K562 (cell line): ENCODE data around the gene CDKN2D. TPM values are rescaled to one million over a fixed set of nuclear protein-coding genes. Genes with fewer than 3 reads are reported as not detected.
A peak's percentile ranks its signal among the peaks of the same experiment; 100 is the strongest.

Source experiments
- ATAC-seq: fragments of 200-7000 bp; cut with Tn5 transposase; 3 replicates; pipeline ENCODE4 v1.9.1; 2020; ENCODE audit warnings: moderate library complexity
- BruUV-seq: library from RNA; stranded (reverse); fragments of 400-500 nt; replicated peaks from 2 replicates; lab custom pipeline; 2021; lab: Mats Ljungman, UMichigan
- CTCF ChIA-PET: fragments of 300-600 bp; formaldehyde crosslinking; extraction: SDS; loops from one replicate; lab custom pipeline; 2021; ENCODE audit warnings: low intra/inter-chr PET ratio; lab: Yijun Ruan, JAX
- POLR2A ChIA-PET: fragments of 300-600, 350-650 bp; sonication (Branson Sonifier 250); formaldehyde crosslinking; extraction: SDS; loops from one replicate; lab custom pipeline; 2021; ENCODE audit warnings: antibody characterized with exemption, inconsistent platforms; lab: Yijun Ruan, JAX
- DNase-seq, 4 experiments: peaks; one replicate each; pipeline versions ENCODE4 v3.0.0 to v3.0.0-alpha.2; 2011 to 2018; ENCODE audit warnings: low spot score in 3 of 4, mixed read lengths in 3 of 4; ENCODE audit errors: extremely low read depth in 1 of 4
- FAIRE-seq: peaks from 2 replicates; lab custom pipeline; 2011; peaks lifted over from hg19 to GRCh38; lab: Jason Lieb, UNC
- H2AFZ ChIP-seq: 2 replicates; pipeline ENCODE4 v1.6.0; 2011; ENCODE audit warnings: low read depth, low read length, control low read depth, inconsistent platforms
- H3K27ac ChIP-seq: fragments of 200-600 bp; 3 replicates; pipeline ENCODE4 v1.8.0; 2011; ENCODE audit warnings: low read depth, mild to moderate bottlenecking, control low read depth, inconsistent platforms, low read length, moderate library complexity, mixed read lengths; ENCODE audit errors: extremely low read depth
- H3K27me3 ChIP-seq, 2 experiments: fragments of 300-600 bp in 1 of 2; 2 replicates in 1 of 2; 3 replicates in 1 of 2; pipeline versions ENCODE4 v1.6.0 to v1.8.0; 2011; ENCODE audit warnings: inconsistent platforms in 2 of 2, low read length in 2 of 2, mild to moderate bottlenecking in 1 of 2, mixed read lengths in 1 of 2, moderate library complexity in 1 of 2; ENCODE audit not compliant: control insufficient read depth in 2 of 2, insufficient read depth in 2 of 2
- H3K36me3 ChIP-seq: fragments of 300-600 bp; 3 replicates; pipeline ENCODE4 v1.8.0; 2011; ENCODE audit warnings: mild to moderate bottlenecking, low read length, inconsistent platforms; ENCODE audit not compliant: control insufficient read depth, insufficient read depth
- H3K4me1 ChIP-seq, 2 experiments: fragments of 200-600 bp in 1 of 2; replicated peaks in 1 of 2; 2 replicates in 1 of 2; 3 replicates in 1 of 2; pipeline versions ENCODE4 v1.5.1 to v1.8.0; 2011; ENCODE audit warnings: inconsistent platforms in 2 of 2, low read length in 2 of 2, mild to moderate bottlenecking in 1 of 2, mixed read lengths in 1 of 2, moderate library complexity in 1 of 2; ENCODE audit not compliant: control insufficient read depth in 2 of 2, insufficient read depth in 2 of 2
- H3K4me2 ChIP-seq: 2 replicates; pipeline ENCODE4 v1.6.1; 2011; ENCODE audit warnings: low read length, control low read depth, inconsistent platforms, mixed read lengths; ENCODE audit not compliant: insufficient read depth
- H3K4me3 ChIP-seq: fragments of 200-600 bp; sonication (generic), shearing (Covaris generic); 2 replicates; pipeline ENCODE4 v1.5.1; 2016; ENCODE audit warnings: control low read depth, inconsistent platforms
- H3K79me2 ChIP-seq: fragments of 200-600 bp; 3 replicates; pipeline ENCODE4 v1.8.0; 2011; ENCODE audit warnings: low read length, inconsistent platforms; ENCODE audit not compliant: control insufficient read depth, insufficient read depth
- H3K9ac ChIP-seq, 2 experiments: 2 replicates each; pipeline versions ENCODE4 v1.6.0 to v1.6.1; 2011; ENCODE audit warnings: low read depth in 2 of 2, low read length in 2 of 2, control low read depth in 1 of 2, inconsistent platforms in 1 of 2, mild to moderate bottlenecking in 1 of 2, mixed read lengths in 1 of 2; ENCODE audit not compliant: insufficient read depth in 1 of 2
- H3K9me1 ChIP-seq: one replicate; pipeline ENCODE4 v1.6.0; 2011; ENCODE audit warnings: inconsistent platforms, mild to moderate bottlenecking, low read length, moderate library complexity; ENCODE audit not compliant: control insufficient read depth, insufficient read depth
- H3K9me3 ChIP-seq: replicated peaks from 2 replicates; pipeline ENCODE4 v1.5.1; 2011; ENCODE audit warnings: low read depth, low read length, inconsistent platforms; ENCODE audit not compliant: control insufficient read depth, insufficient read depth
- H4K20me1 ChIP-seq: replicated peaks from 2 replicates; pipeline ENCODE4 v1.6.1; 2011; ENCODE audit warnings: low read length, inconsistent platforms, mixed read lengths; ENCODE audit not compliant: control insufficient read depth, insufficient read depth
- ARID2 ChIP-seq: fragments of 450-650 bp; IDR thresholded peaks from 2 replicates; pipeline ENCODE4 v1.6.1; 2017; ENCODE audit warnings: antibody characterized with exemption, mild to moderate bottlenecking
- BCLAF1 ChIP-seq, 2 experiments: fragments of 450-650 bp in 1 of 2; IDR thresholded peaks; 2 replicates each; pipeline ENCODE4 v1.6.1; 2011 to 2017; ENCODE audit warnings: low read depth in 2 of 2, antibody characterized with exemption in 1 of 2, borderline replicate concordance in 1 of 2, low read length in 1 of 2, mild to moderate bottlenecking in 1 of 2, mixed read lengths in 1 of 2; ENCODE audit not compliant: control insufficient read depth in 1 of 2
- BRD9 ChIP-seq: fragments of 450-650 bp; IDR thresholded peaks from 2 replicates; pipeline ENCODE4 v1.6.1; 2018; ENCODE audit warnings: low read depth; ENCODE audit not compliant: partially characterized antibody
- FOXK1 ChIP-seq: sonication (generic); formaldehyde crosslinking; IDR thresholded peaks from 2 replicates; pipeline ENCODE4 v1.8.0; 2022; ENCODE audit warnings: missing genetic modification reagents, mild to moderate bottlenecking, borderline replicate concordance
- PTRF ChIP-seq: fragments of 450-650 bp; IDR thresholded peaks from 2 replicates; pipeline ENCODE4 v1.6.1; 2016; ENCODE audit warnings: mild to moderate bottlenecking, missing genetic modification characterization, missing compliant biosample characterization
- RBM25 ChIP-seq: fragments of 200-400 bp; formaldehyde crosslinking; IDR thresholded peaks from 2 replicates; pipeline ENCODE4 v1.6.1; 2018; ENCODE audit warnings: low read length, low read depth, moderate library complexity; ENCODE audit not compliant: severe bottlenecking
- TRIM28 ChIP-seq: fragments of 450-650 bp; IDR thresholded peaks from 2 replicates; pipeline ENCODE4 v1.6.1; 2017
- ZBTB1 ChIP-seq: sonication (generic); formaldehyde crosslinking; IDR thresholded peaks from 2 replicates; pipeline ENCODE4 v1.8.1; 2023; ENCODE audit warnings: missing genetic modification reagents, low read depth, mild to moderate bottlenecking, borderline replicate concordance
- ZBTB26 ChIP-seq: fragments of 450-650 bp; formaldehyde crosslinking; IDR thresholded peaks from 2 replicates; pipeline ENCODE4 v1.4.0; 2022; ENCODE audit warnings: missing genetic modification characterization
- ZBTB34 ChIP-seq: fragments of 250-450 bp; sonication (Bioruptor Pico); IDR thresholded peaks from 2 replicates; pipeline ENCODE4 v1.8.0; 2021; ENCODE audit warnings: mild to moderate bottlenecking, moderate library complexity
- ZNF12 ChIP-seq: sonication (generic); formaldehyde crosslinking; IDR thresholded peaks from 2 replicates; pipeline ENCODE4 v1.4.0; 2020; ENCODE audit warnings: mild to moderate bottlenecking, missing genetic modification reagents
- ZNF280B ChIP-seq: fragments of 250-450 bp; sonication (Bioruptor Pico); IDR thresholded peaks from 2 replicates; pipeline ENCODE4 v1.5.1; 2021; ENCODE audit warnings: mild to moderate bottlenecking
- WGBS: fragments of 100-300 bp; shearing (Covaris generic); methylation state at CpG from one replicate; pipeline ENCODE4 v1.1.6; 2016; ENCODE audit warnings: low coverage, mixed read lengths; ENCODE audit not compliant: insufficient coverage; ENCODE audit errors: missing lambda C conversion rate; 5-methylcytosine and 5-hydroxymethylcytosine counted together
- in situ Hi-C: fragments of 300-500 bp; cut with MboI; formaldehyde crosslinking; loops from 4 replicates; pipeline ENCODE4 v1.15.0; 2018; ENCODE audit warnings: inconsistent platforms, mixed read lengths
- intact Hi-C: fragments of 100-400 bp; cut with micrococcal nuclease; formaldehyde crosslinking; loops from 2 replicates; pipeline ENCODE4 v1.14.2; 2022
- polyA plus RNA-seq, 8 experiments: library from polyadenylated mRNA; depleted of rRNA in 4 of 8; stranded (reverse) in 5 of 8; unstranded in 3 of 8; fragments of >200 nt; fragmentation: Nextera tagmentation in 2 of 8; fragmentation: Illumina TruSeq in 1 of 8; extraction: Ambion mirVana in 2 of 8; extraction: Trizol in 1 of 8; gene quantifications; 2 replicates each; pipeline versions ENCODE4 v1.2.1 to v1.2.3, GENCODE V29; 2011 to 2014; ENCODE audit warnings: inconsistent platforms in 1 of 8, missing spikeins in 1 of 8
- total RNA-seq, 7 experiments: library from RNA; depleted of rRNA in 6 of 7; stranded (reverse); fragments of >200 nt in 6 of 7; fragmentation: Illumina TruSeq in 2 of 7; extraction: Trizol in 2 of 7; gene quantifications; 2 replicates each; pipeline versions ENCODE4 v1.2.1 to v1.2.3, GENCODE V29; 2011 to 2021; ENCODE audit warnings: low replicate concordance in 1 of 7

The CDKN2D gene
- total and polyA plus RNA-seq, 9 of the 15 experiments (the other 6 are each of a cell fraction or from before 2014, with no cell fraction given): 0.41 to 8.2 (median 3.7) TPM

- TF ChIP-seq BRD9: no peak
Observed at GRCh38 chr19:10533646-10534386, 35.0 kb downstream of the CDKN2D start (continued).

- H3K9me3 ChIP-seq: no peaks in the 10 kb centered on the region
- no TSS peak for BruUV-seq
- FAIRE-seq (peak; percentile 6), DNase-seq (no peak), ATAC-seq (no peak)
- H3K27me3 ChIP-seq: no peaks in the 10 kb centered on the region
- H3K27ac ChIP-seq: no peak overlapping the region
- H3K79me2 ChIP-seq: no peaks in the 10 kb centered on the region
- H3K4me1 ChIP-seq: peaks cover 0 to 6% of the 10 kb centered on the region in 2 experiments; a peak in 2 of 5 replicates
- H3K9ac ChIP-seq: no peak overlapping the region
- no peaks in the 10 kb centered on the region for H4K20me1 ChIP-seq
- POLR2A ChIA-PET: interaction anchor here (2.6 kb wide), 1 partner anchor 10 kb away, joined by 10 read pairs; no protein-coding TSS in a partner anchor
- H2AFZ ChIP-seq: no peak overlapping the region
- intact Hi-C loops (no loop called here), in situ Hi-C loops (no loop called here)
- CTCF ChIA-PET: no interaction called here
- H3K9me1 ChIP-seq: no peaks in the 10 kb centered on the region
- WGBS: 13% methylated on average over 1 of the region's 1 CpG
- no peak overlapping the region for H3K4me3 ChIP-seq
- H3K36me3 ChIP-seq: no peaks in the 10 kb centered on the region
- no peak overlapping the region for H3K4me2 ChIP-seq
- no peak for TF ChIP-seq ZNF280B (CRISPR knock-in tag)
- no peak for TF ChIP-seq ZBTB1 (CRISPR knock-in tag)
- TF ChIP-seq RBM25: peak; percentile 69
- peak; percentile 99 for TF ChIP-seq ZNF12 (CRISPR knock-in tag)
- TF ChIP-seq PTRF (tag): no peak
- no peak for TF ChIP-seq ARID2
- TF ChIP-seq TRIM28: peak; percentile 60; the same call in 1 of the 2 replicates
- no peak for TF ChIP-seq ZBTB34 (CRISPR knock-in tag)
- no peak for TF ChIP-seq FOXK1
- TF ChIP-seq BCLAF1 (IDR thresholded peaks at IDR 0.05; ENCODE audit: borderline replicate concordance in 1 of 2, control insufficient read depth in 1 of 2, low read depth in 2 of 2, low read length in 1 of 2): no peak
- no peak for TF ChIP-seq ZBTB26 (CRISPR knock-in tag)
Observed at GRCh38 chr19:10532457-10532856, 36.3 kb downstream of the CDKN2D start.
